MG63 (cell line): ENCODE data around the gene HSF4. TPM values are rescaled to one million over a fixed set of nuclear protein-coding genes. Genes with fewer than 3 reads are reported as not detected.
"Not testable (repeated sequence)": the region's sequence is repeated elsewhere in the genome, so short reads cannot be mapped to it uniquely, and the experiment has no call there.

ENCODE experiments used
- DNase-seq: peaks from one replicate; pipeline ENCODE4 v3.0.0-alpha.2; 2020
- H3K27me3 ChIP-seq: fragments of 250-450 bp; sonication (Bioruptor Pico); 2 replicates; pipeline ENCODE4 v1.5.1; 2020; ENCODE audit warnings: mild to moderate bottlenecking, moderate library complexity
- H3K36me3 ChIP-seq: fragments of 250-450 bp; sonication (Bioruptor Pico); 2 replicates; pipeline ENCODE4 v1.5.1; 2020; ENCODE audit warnings: mild to moderate bottlenecking, moderate library complexity
- H3K4me3 ChIP-seq: fragments of 250-450 bp; sonication (Bioruptor Pico); 2 replicates; pipeline ENCODE4 v1.5.1; 2020; ENCODE audit warnings: mild to moderate bottlenecking, moderate library complexity
- H3K9me3 ChIP-seq: fragments of 250-450 bp; sonication (Bioruptor Pico); 2 replicates; pipeline ENCODE4 v1.5.1; 2020; ENCODE audit warnings: mild to moderate bottlenecking, moderate library complexity
- total RNA-seq: library from RNA; depleted of rRNA; stranded (reverse); fragments of >200 nt; shearing (Covaris generic); gene quantifications from 2 replicates; pipeline ENCODE4 v1.2.3, GENCODE V29; 2014; ENCODE audit warnings: low replicate concordance; rRNA removed

The HSF4 gene
- 3.9 TPM in 1 of 2 replicates, not detected in the other for total RNA-seq

DNA sequence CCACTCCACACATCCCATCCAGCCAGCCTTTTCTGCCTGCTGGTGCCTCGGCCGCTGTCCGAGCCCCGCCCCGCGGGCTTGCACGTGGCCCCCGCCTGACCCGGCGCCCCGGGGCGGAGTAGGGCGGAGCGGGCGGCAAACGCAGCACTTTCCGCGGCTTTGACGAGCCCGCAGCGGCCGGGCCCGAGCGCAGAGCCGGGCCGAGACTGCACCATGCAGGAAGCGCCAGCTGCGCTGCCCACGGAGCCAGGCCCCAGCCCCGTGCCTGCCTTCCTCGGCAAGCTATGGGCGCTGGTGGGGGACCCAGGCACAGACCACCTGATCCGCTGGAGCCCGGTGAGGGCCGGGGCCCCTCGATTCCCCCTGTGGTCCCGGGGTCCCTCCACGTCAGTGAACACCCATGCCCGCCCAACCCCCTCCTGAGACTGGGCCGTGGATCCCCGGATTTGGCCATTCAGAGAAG lies at the start of gene HSF4:
Gene HSF4 (plus strand): TSS at position 147 of the 463 bp plus-strand sequence. CDS start 67 bp downstream, at position 214.
- DNase-seq, result no peak
- H3K4me3 ChIP-seq, result no peak within 1 kb of the TSS
- no peaks in the 10 kb centered on the region for H3K27me3 ChIP-seq
- no peaks in the 10 kb centered on the region for H3K9me3 ChIP-seq
- no peaks in the 10 kb centered on the region for H3K36me3 ChIP-seq

DNA sequence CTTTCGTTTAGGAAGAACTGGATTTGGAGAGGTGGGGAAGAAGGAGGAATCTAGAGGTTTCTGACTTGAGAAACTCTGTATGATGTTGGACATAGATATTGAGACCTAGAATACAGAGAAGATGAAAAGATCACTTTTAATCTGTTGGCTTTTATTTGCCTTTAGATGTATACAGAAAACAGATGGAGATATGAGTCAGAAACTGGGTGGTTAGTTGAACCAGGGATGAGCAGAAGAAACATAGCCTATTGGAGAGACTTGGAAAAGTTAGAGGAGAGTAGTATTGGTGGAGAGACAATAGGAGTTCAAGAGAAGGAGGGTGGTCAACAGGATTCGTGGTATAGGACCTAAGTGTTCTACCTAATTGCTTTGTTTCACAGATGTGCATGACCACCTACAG lies 49.8 kb upstream of the HSF4 start:
- no peak for DNase-seq
- H3K9me3 ChIP-seq, result no peaks in the 10 kb centered on the region
- H3K36me3 ChIP-seq, result peaks cover 2% of the 10 kb centered on the region; the same call in 1 of the 2 replicates
- no peaks in the 10 kb centered on the region for H3K27me3 ChIP-seq
- no peak overlapping the region for H3K4me3 ChIP-seq

GRCh38 chr16:67115639-67116038 lies 48.9 kb upstream of the HSF4 start:
- peak; percentile 59 for DNase-seq
- Histone ChIP-seq H3K9me3 (no peaks in the 10 kb centered on the region), H3K36me3 (peaks cover 3% of the 10 kb centered on the region), H3K27me3 (no peaks in the 10 kb centered on the region), H3K4me3 (no peak overlapping the region)

GRCh38 chr16:67116388-67117311 lies 47.9 kb upstream of the HSF4 start:
- Histone ChIP-seq H3K4me3 (no peak overlapping the region), H3K9me3 (no peaks in the 10 kb centered on the region), H3K27me3 (no peaks in the 10 kb centered on the region), H3K36me3 (peaks cover 6% of the 10 kb centered on the region)
- peak; percentile 10 for DNase-seq

GRCh38 chr16:67117716-67118115 lies 46.8 kb upstream of the HSF4 start:
- H3K36me3 ChIP-seq, result peaks cover 5% of the 10 kb centered on the region
- no peaks in the 10 kb centered on the region for H3K27me3 ChIP-seq
- no peak overlapping the region for H3K4me3 ChIP-seq
- no peaks in the 10 kb centered on the region for H3K9me3 ChIP-seq
- DNase-seq, result no peak

DNA sequence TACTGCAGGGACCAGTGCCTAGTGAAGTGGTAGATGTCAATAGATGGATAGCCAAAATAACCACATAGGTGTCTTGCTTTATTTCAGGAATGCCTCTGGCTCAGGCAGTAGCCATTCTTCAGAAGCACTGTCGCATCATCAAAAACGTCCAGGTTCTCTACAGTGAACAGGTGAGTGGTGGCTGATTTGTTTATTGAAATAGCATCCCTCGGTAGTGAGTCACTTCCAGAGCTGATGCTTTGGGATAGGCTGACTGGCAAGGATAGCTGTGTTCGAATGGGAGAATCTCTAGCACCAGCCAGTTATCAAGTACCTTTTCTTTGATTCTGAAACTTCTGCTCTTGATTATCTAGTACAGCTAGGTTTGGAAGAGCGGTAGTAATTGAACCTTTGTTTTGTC lies 44.5 kb upstream of the HSF4 start:
- H3K4me3 ChIP-seq, result no peak overlapping the region
- no peaks in the 10 kb centered on the region for H3K27me3 ChIP-seq
- H3K36me3 ChIP-seq, result peaks cover 3% of the 10 kb centered on the region; the same call in 1 of the 2 replicates
- H3K9me3 ChIP-seq, result no peaks in the 10 kb centered on the region
- no peak for DNase-seq

DNA sequence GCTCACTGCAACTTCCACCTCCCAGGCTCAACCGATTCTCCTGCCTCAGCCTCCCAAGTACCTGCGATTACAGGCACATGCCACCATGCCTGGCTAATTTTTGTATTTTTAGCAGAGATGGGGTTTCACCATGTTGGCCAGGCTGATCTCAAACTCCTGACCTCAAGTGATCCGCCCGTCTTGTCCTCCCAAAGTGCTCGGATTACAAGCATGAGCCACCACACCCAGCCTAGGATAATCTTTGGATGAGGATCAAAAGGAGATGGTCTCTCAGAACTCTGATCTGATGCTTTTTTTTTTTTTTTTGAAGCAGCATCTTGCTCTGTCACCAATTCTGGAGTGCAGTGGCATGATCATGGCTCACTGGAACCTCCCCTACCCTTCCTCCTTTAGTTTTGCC lies 41.7 kb upstream of the HSF4 start:
- not testable (repeated sequence) for H3K27me3 ChIP-seq, H3K4me3 ChIP-seq, DNase-seq, H3K9me3 ChIP-seq, H3K36me3 ChIP-seq

- H3K36me3 ChIP-seq, result peaks cover 5% of the 10 kb centered on the region; the same call in 1 of the 2 replicates
- H3K4me3 ChIP-seq, result no peak overlapping the region
- no peak for DNase-seq
- no peaks in the 10 kb centered on the region for H3K9me3 ChIP-seq
- H3K27me3 ChIP-seq, result no peaks in the 10 kb centered on the region
These were observed 36.1 kb upstream of the HSF4 start for GRCh38 chr16:67128417-67128816.

GRCh38 chr16:67128887-67129286 lies 35.7 kb upstream of the HSF4 start:
- no peak overlapping the region for H3K4me3 ChIP-seq
- H3K27me3 ChIP-seq, result no peaks in the 10 kb centered on the region
- DNase-seq, result no peak
- no peaks in the 10 kb centered on the region for H3K9me3 ChIP-seq
- H3K36me3 ChIP-seq, result peaks cover 5% of the 10 kb centered on the region

- H3K9me3 ChIP-seq, result no peaks in the 10 kb centered on the region
- H3K36me3 ChIP-seq, result peaks cover 7% of the 10 kb centered on the region
- no peaks in the 10 kb centered on the region for H3K27me3 ChIP-seq
- no peak overlapping the region for H3K4me3 ChIP-seq
- no peak for DNase-seq
These were observed 35.1 kb upstream of the HSF4 start for GRCh38 chr16:67129422-67129821.

DNA sequence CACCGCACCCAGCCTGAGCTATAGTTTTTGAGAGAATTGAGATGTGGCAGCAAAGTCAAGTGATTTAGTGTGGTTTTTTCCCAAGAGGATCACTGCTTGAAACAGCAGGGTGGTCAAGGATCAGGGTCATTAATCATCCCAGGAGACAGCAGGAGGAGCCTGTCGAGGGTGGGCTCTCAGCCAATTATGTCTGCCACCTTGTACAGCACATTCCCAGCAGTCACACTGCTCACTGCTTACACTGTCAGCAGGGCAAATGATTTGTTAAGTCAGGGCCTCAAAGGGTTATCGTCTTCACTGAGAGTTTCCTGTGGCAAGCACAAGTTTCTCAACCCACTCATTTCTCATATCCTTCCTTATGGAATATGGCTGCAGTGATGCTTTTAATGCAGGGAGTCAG lies 26.9 kb upstream of the HSF4 start:
- DNase-seq, result no peak
- Histone ChIP-seq H3K36me3 (peaks cover 15% of the 10 kb centered on the region), H3K9me3 (no peaks in the 10 kb centered on the region), H3K4me3 (no peak overlapping the region), H3K27me3 (no peaks in the 10 kb centered on the region)

GRCh38 chr16:67141391-67141790 lies 23.2 kb upstream of the HSF4 start:
- H3K9me3 ChIP-seq, result no peaks in the 10 kb centered on the region
- no peaks in the 10 kb centered on the region for H3K27me3 ChIP-seq
- no peak for DNase-seq
- peaks cover 7% of the 10 kb centered on the region for H3K36me3 ChIP-seq
- no peak overlapping the region for H3K4me3 ChIP-seq

GRCh38 chr16:67142342-67142741 lies 22.2 kb upstream of the HSF4 start:
- no peak for DNase-seq
- no peaks in the 10 kb centered on the region for H3K27me3 ChIP-seq
- no peak overlapping the region for H3K4me3 ChIP-seq
- no peaks in the 10 kb centered on the region for H3K9me3 ChIP-seq
- H3K36me3 ChIP-seq, result peaks cover 7% of the 10 kb centered on the region

DNA sequence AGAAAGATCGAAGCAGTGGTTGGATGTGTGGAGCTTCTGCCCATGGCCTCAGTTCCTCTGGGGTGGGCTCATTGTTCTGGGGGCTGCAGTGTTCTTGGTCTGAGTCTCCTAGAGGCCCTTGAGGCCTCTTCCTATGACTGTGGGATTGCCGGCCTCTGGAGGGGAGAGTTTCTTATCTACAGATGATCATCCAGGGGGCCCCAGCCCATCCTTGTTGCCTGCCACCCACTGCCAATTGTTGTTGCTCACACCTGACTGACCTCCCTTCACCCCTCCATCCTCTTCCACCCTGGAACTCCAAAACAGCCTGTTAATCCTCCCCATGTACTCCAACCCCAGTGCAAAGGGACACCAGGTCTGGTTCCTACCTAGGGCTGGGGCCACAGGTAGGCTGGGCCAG lies 19.6 kb upstream of the HSF4 start:
- no peak overlapping the region for H3K4me3 ChIP-seq
- DNase-seq, result no peak
- no peaks in the 10 kb centered on the region for H3K9me3 ChIP-seq
- H3K27me3 ChIP-seq, result no peaks in the 10 kb centered on the region
- peaks cover 12% of the 10 kb centered on the region for H3K36me3 ChIP-seq

- DNase-seq, result no peak
- peaks cover 8% of the 10 kb centered on the region for H3K36me3 ChIP-seq
- no peaks in the 10 kb centered on the region for H3K9me3 ChIP-seq
- no peaks in the 10 kb centered on the region for H3K27me3 ChIP-seq
- no peak overlapping the region for H3K4me3 ChIP-seq
These were observed 18.8 kb upstream of the HSF4 start for GRCh38 chr16:67145746-67146145.

DNA sequence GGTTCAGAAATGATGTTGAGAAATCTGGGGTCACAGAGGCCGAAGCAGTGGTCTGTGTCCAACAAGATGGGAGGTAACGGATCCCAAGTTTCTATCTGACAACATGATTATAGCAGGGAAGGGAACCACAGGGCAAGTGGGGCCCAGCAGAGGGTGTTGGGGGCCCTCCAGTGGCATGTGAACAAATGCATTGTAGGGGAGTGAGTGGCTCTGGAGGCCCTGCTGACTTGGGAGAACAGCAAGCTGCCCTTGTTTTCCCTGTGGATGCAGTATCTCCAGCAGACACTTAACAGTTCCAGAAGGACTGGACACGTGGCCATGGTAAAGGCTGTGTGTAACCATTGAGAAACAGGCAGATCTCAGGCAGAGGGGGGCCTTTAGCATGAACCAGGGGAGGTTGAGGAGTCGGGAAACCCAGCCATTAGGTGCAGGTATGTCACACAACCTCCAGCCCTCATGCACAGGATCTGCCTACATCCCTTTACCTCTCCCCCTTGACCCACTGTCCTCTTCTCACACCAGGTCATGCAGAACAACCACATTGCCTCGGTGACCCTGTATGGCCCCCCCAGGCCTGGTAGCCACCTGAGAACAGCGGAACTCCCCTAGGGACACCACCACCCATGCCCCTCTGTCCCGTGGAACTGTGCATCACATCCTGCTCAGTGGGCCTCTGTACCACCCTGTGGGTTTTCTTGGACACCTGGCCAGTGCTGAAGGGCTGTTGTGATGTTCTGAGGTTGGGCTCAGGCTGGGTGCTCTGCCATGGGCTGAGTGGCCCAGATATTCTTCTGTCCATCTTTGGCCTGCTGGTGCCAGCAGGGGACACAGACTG lies 17.8 kb upstream of the HSF4 start:
- Histone ChIP-seq H3K36me3 (peaks cover 4% of the 10 kb centered on the region), H3K9me3 (no peaks in the 10 kb centered on the region), H3K4me3 (no peak overlapping the region), H3K27me3 (no peaks in the 10 kb centered on the region)
- no peak for DNase-seq

GRCh38 chr16:67147437-67148140 lies 17.0 kb upstream of the HSF4 start:
- H3K36me3 ChIP-seq, result peaks cover 4% of the 10 kb centered on the region
- no peaks in the 10 kb centered on the region for H3K27me3 ChIP-seq
- H3K4me3 ChIP-seq, result no peak overlapping the region
- no peak for DNase-seq
- no peaks in the 10 kb centered on the region for H3K9me3 ChIP-seq
